Ovary (tissue), 9 donors: ENCODE data around the gene CSTB. TPM values are rescaled to one million over a fixed set of nuclear protein-coding genes. Genes with fewer than 3 reads are reported as not detected.

ENCODE experiments used
- DNase-seq, 5 donors: peaks; one replicate each; pipeline ENCODE4 v3.0.0-alpha.2; 2019 to 2020
- H3K27ac ChIP-seq, 2 donors: fragments of 200-600 bp; one replicate each; pipeline versions ENCODE4 v1.5.1 to v1.8.0; 2019 to 2022
- H3K27me3 ChIP-seq: fragments of 200-600 bp; one replicate; pipeline ENCODE4 v1.8.0; 2022
- H3K36me3 ChIP-seq: fragments of 200-600 bp; sonication (generic); one replicate; pipeline ENCODE4 v1.5.1; 2019
- H3K4me1 ChIP-seq: one replicate; pipeline ENCODE4 v1.8.1; 2013; ENCODE audit warnings: mild to moderate bottlenecking, moderate library complexity; ENCODE audit not compliant: insufficient read depth
- H3K4me3 ChIP-seq: fragments of 200-600 bp; sonication (generic); one replicate; pipeline ENCODE4 v1.5.1; 2017
- H3K9me3 ChIP-seq, 2 donors: fragments of 200-600 bp in 1 of 2; sonication (generic) in 1 of 2; one replicate each; pipeline versions ENCODE4 v1.5.1 to v1.8.1; 2013 to 2019; ENCODE audit warnings: mild to moderate bottlenecking in 1 of 2, moderate library complexity in 1 of 2
- EP300 ChIP-seq: sonication (generic); formaldehyde crosslinking; IDR thresholded peaks from one replicate; pipeline ENCODE4 v1.6.1; 2017; ENCODE audit warnings: antibody characterized with exemption
- POLR2A ChIP-seq: fragments of 450-650 bp; IDR thresholded peaks from one replicate; pipeline ENCODE4 v1.6.1; 2017; ENCODE audit warnings: antibody characterized with exemption, mild to moderate bottlenecking, moderate library complexity
- WGBS, 3 donors: extraction: QIAGEN DNeasy Blood & Tissue Kit in 1 of 3; methylation state at CpG; one replicate each; pipeline versions ENCODE4 v1.1.5 to v1.1.7; 2013 to 2017; 5-methylcytosine and 5-hydroxymethylcytosine counted together
- intact Hi-C, 4 donors: fragments of 100-400 bp; cut with DNase I; formaldehyde crosslinking; loops; one replicate each; pipeline versions ENCODE4 v1.11.0 to v1.15.1; 2022 to 2023
- polyA plus RNA-seq, 2 donors: library from polyadenylated mRNA; stranded (reverse); fragments of 200-250 nt in 1 of 2; fragments of 350-450 nt in 1 of 2; fragmentation: Illumina TruSeq in 1 of 2; extraction: RNeasy Lipid Tissue Mini Kit (QIAGEN cat#74804) in 1 of 2; gene quantifications; one replicate each; pipeline ENCODE4 v1.2.3, GENCODE V29; 2013 to 2014
- total RNA-seq, 7 donors: library from RNA; depleted of rRNA in 2 of 7; stranded (reverse); fragments of >200 nt in 2 of 7; fragmentation: NEBNext Ultra II Directional in 3 of 7; extraction: Animal tissue kit (Norgen Biotek cat#: 25700) in 3 of 7; gene quantifications; one replicate each; pipeline versions ENCODE4 v1.1.0 to v1.2.4, GENCODE V29; 2016 to 2023
- TF ChIP-seq, protein P1 (sequence below), 3 donors: fragments of 450-650 bp in 2 of 3; fragments of 200-600 bp in 1 of 3; IDR thresholded peaks; one replicate each; pipeline versions ENCODE4 v1.5.1 to v1.8.0; 2016 to 2022; ENCODE audit warnings: antibody characterized with exemption in 3 of 3, mild to moderate bottlenecking in 1 of 3
- donor health status: DM: no; HTN: no; CAD: no; lungs with moderate emphysema.
- donor health status: DM: no; HTN: no; CAD: no.
- donor health status: Bipolar disorder and iron deficiency.
- donor health status: DM: yes; HTN: yes; CAD: no.
- donor health status: DM: no; HTN: no; CAD: no.
- donor health status: DM: yes; HTN: yes; CAD: no.

Gene CSTB
- total and polyA plus RNA-seq, 9 donors, result 7.2 to 81.8 (median 37.4) TPM

- intact Hi-C loops, result loop anchor here in 1 of 4 donors (5.0 kb wide), 1 partner anchor 167 kb away; no protein-coding TSS in a partner anchor
- no peaks in the 10 kb centered on the region for H3K27me3 ChIP-seq
- TF ChIP-seq EP300 (no peak), POLR2A (no peak)
- TF ChIP-seq, protein P1, sequence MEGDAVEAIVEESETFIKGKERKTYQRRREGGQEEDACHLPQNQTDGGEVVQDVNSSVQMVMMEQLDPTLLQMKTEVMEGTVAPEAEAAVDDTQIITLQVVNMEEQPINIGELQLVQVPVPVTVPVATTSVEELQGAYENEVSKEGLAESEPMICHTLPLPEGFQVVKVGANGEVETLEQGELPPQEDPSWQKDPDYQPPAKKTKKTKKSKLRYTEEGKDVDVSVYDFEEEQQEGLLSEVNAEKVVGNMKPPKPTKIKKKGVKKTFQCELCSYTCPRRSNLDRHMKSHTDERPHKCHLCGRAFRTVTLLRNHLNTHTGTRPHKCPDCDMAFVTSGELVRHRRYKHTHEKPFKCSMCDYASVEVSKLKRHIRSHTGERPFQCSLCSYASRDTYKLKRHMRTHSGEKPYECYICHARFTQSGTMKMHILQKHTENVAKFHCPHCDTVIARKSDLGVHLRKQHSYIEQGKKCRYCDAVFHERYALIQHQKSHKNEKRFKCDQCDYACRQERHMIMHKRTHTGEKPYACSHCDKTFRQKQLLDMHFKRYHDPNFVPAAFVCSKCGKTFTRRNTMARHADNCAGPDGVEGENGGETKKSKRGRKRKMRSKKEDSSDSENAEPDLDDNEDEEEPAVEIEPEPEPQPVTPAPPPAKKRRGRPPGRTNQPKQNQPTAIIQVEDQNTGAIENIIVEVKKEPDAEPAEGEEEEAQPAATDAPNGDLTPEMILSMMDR (IDR thresholded peaks at IDR 0.05), result no peak
- no peak overlapping the region for H3K4me3 ChIP-seq
- no peaks in the 10 kb centered on the region for H3K4me1 ChIP-seq
- WGBS, 3 donors, result 88 to 93% (median 90%) methylated on average over 16 to 17 of the region's 17 CpGs
- H3K27ac ChIP-seq, result no peak overlapping the region
- no peak for DNase-seq
- no peaks in the 10 kb centered on the region for H3K36me3 ChIP-seq
- no peaks in the 10 kb centered on the region for H3K9me3 ChIP-seq
Observed at GRCh38 chr21:43800124-43800523, 24.0 kb upstream of the CSTB start.

DNA sequence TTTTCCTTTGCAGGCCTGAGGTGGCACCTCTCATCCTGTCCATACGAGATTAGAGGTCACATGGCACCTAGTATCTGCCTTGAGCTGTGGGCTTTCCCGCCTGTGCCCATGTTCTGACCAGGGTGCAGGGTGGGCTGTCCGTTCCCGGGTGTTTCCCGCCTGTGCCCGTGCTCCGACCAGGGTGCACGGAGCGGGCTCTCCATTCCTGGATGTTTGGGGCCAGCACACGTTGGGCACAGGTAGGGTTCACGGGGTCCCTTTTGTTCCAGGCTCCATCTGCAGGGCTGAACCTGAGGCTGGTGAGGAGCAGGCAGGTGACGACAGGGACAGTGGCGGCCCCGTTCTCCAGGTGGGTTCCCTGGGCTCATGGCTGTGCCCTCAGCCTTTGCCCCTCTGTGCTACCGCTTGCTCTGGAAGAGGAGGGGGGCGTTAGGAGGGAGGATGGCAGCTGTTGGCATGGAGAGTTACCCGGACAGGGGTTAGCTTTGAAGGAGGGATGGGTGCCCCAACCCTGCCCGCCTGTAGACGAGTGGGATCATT lies 23.3 kb upstream of the CSTB start:
- 90 to 94% (median 92%) methylated on average over 19 of the region's 19 CpGs for WGBS, 3 donors
- H3K4me1 ChIP-seq, result no peaks in the 10 kb centered on the region
- no peak overlapping the region for H3K4me3 ChIP-seq
- DNase-seq, result peak in 1 of 5 donors; percentile 18
- intact Hi-C loops, result loop anchor here in 1 of 4 donors (10.0 kb wide), 1 partner anchor 65 kb away; the partner anchor contains the start of gene AGPAT3
- H3K27me3 ChIP-seq, result no peaks in the 10 kb centered on the region
- H3K27ac ChIP-seq, result no peak overlapping the region
- TF ChIP-seq, protein P1 (IDR thresholded peaks at IDR 0.05), result no peak
- no peak for TF ChIP-seq POLR2A
- TF ChIP-seq EP300, result no peak
- H3K9me3 ChIP-seq, result no peaks in the 10 kb centered on the region
- no peaks in the 10 kb centered on the region for H3K36me3 ChIP-seq

DNA sequence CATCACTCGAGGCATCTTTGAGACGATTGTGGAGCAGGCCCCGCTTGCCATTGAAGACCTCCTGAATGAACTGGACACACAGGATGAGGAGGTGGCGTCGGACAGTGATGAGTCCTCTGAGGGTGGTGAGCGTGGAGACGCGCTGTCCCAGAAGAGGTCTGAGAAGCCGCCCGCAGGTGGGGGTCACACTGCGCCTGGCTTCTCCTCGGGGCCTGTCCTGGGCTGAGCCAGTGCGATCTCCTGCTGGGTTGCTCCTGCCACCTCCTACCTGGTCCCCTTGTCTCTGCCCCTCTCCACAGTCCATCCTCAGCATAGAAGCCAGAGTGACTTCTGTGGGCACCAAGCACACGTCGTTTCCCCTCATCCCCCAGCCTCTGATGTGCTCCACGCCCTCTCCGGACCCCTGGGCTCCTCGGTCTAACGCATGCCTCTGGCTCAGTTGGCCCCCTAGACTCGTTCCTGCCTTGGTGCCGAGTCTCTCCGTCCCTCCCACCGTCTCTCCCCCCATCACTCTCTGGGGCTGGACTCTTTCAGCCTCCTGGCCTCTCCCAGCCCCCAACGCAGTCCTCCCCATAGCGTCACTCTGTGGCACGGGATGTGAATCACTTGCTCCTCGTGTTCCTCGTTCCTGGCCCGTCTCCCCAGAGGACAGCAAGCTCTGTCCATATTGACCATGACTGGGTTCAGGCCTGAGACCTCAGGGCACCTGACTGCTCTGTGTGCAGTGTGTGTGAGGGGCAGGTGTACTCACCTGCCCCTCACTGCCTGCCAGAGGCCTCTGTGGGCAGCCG lies 22.0 kb upstream of the CSTB start:
- Histone ChIP-seq H3K27me3 (no peaks in the 10 kb centered on the region), H3K27ac (no peak overlapping the region), H3K9me3 (no peaks in the 10 kb centered on the region), H3K36me3 (no peaks in the 10 kb centered on the region), H3K4me1 (no peaks in the 10 kb centered on the region), H3K4me3 (no peak overlapping the region)
- WGBS, 3 donors, result 87 to 89% (median 88%) methylated on average over 30 of the region's 30 CpGs
- DNase-seq, result no peak
- TF ChIP-seq EP300 (no peak), POLR2A (no peak)
- TF ChIP-seq, protein P1 (IDR thresholded peaks at IDR 0.05), result no peak
- intact Hi-C loops, result loop anchor here in 1 of 4 donors (10.0 kb wide), 1 partner anchor 67 kb away; the partner anchor contains the start of gene AGPAT3

- no peaks in the 10 kb centered on the region for H3K4me1 ChIP-seq
- intact Hi-C loops, result loop anchor here in 1 of 4 donors (10.0 kb wide), 1 partner anchor 67 kb away; the partner anchor contains the start of gene AGPAT3
- TF ChIP-seq, protein P1 (IDR thresholded peaks at IDR 0.05), result no peak
- TF ChIP-seq EP300 (no peak), POLR2A (no peak)
- no peaks in the 10 kb centered on the region for H3K27me3 ChIP-seq
- H3K9me3 ChIP-seq, result no peaks in the 10 kb centered on the region
- no peaks in the 10 kb centered on the region for H3K36me3 ChIP-seq
- H3K27ac ChIP-seq, result no peak overlapping the region
- 79 to 87% (median 84%) methylated on average over 19 of the region's 19 CpGs for WGBS, 3 donors
- H3K4me3 ChIP-seq, result no peak overlapping the region
- DNase-seq, result no peak
Observed at GRCh38 chr21:43797415-43797814, 21.3 kb upstream of the CSTB start.
